ENCODE measurements around the gene CCN5. TPM values are rescaled to one million over a fixed set of nuclear protein-coding genes. Genes with fewer than 3 reads are reported as not detected.
A peak's percentile ranks its signal among the peaks of the same experiment; 100 is the strongest.

The CCN5 gene
- total and polyA plus RNA-seq, 9 donors = 47.4 to 296 (median 183) TPM

DNA sequence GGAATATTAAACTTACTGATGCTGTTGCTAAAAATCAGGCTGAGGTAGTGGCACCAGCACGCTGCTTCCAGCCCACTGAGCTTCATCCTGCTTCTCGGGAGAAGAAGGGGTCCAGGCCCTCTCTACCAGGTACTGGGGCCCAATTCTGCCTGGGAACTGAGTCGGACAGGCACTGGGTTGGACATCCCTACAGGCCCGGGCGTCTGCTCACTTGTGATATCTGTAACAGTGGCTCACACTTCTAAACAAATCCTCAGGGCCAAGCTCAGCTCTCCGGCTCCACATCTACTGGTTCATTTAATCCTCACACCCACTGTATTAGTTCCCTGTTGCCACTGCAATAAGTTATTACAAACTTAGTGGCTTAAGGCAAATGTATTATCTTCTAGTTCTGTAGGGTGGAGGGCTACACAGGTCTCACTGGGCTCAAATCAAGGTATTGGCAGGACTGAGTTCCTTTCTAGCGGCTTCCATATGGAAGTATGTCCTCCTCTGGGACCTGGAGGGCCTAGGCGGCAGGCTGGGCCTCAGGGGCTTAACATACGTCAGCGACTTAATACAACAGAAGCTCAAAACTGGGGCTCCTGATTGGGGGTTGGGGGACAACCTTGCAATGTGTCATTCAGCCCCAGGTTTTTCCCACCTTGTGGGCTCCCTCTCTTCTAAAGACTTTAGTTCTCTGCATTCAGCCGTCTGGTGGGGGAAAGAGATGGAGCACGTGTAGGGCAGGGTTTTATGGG lies 28.9 kb downstream of the CCN5 start:
- Histone ChIP-seq H3K4me3 (no peak overlapping the region), H3K27ac (no peak overlapping the region)

DNA sequence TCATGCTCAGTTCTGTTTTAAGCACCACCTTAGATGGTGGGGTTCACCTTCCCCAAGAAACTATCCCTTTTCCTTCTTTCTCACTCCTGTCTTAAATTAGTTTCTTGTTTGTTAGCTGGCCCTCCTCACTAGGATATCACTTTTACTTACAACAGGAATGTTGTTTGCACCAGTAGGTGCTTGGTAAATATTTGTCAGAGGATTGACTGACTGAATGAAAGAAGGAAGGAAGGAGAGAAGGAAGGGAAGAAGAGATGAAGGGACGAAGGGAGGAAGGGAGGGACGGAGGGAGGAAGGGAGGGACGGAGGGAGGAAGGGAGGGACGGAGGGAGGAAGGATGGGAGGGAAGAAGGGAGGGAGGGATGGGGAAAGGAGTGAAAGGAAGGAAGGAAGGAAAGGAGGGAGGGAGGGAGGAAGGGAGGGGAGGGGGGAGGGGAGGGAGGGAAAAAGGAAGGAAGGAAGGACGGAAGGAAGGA lies 30.0 kb downstream of the CCN5 start:
- no peak for TF ChIP-seq POLR2A (IDR thresholded peaks at IDR 0.05)
- TF ChIP-seq, protein P1, sequence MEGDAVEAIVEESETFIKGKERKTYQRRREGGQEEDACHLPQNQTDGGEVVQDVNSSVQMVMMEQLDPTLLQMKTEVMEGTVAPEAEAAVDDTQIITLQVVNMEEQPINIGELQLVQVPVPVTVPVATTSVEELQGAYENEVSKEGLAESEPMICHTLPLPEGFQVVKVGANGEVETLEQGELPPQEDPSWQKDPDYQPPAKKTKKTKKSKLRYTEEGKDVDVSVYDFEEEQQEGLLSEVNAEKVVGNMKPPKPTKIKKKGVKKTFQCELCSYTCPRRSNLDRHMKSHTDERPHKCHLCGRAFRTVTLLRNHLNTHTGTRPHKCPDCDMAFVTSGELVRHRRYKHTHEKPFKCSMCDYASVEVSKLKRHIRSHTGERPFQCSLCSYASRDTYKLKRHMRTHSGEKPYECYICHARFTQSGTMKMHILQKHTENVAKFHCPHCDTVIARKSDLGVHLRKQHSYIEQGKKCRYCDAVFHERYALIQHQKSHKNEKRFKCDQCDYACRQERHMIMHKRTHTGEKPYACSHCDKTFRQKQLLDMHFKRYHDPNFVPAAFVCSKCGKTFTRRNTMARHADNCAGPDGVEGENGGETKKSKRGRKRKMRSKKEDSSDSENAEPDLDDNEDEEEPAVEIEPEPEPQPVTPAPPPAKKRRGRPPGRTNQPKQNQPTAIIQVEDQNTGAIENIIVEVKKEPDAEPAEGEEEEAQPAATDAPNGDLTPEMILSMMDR (IDR thresholded peaks at IDR 0.05) = no peak
- TF ChIP-seq EP300 (IDR thresholded peaks at IDR 0.05) = no peak
- H3K9me3 ChIP-seq = no peaks in the 10 kb centered on the region
- H3K36me3 ChIP-seq = no peaks in the 10 kb centered on the region
- 15 to 25% (median 16%) methylated on average over 5 of the region's 5 CpGs for WGBS, 3 donors
- no peak for DNase-seq
- H3K27ac ChIP-seq = peak overlapping the region; percentile 43 to 60
- H3K4me3 ChIP-seq = peak overlapping the region; percentile 58
- no peaks in the 10 kb centered on the region for H3K27me3 ChIP-seq
- intact Hi-C loops (cut with DNase I) = loop anchor here in 3 of 4 donors (2.0 to 10.0 kb wide), 3 partner anchors 122 to 220 kb away; partner anchors contain the start of genes STK4 (in 1 of the 3) and TOMM34 (in 1 of the 3)
- H3K4me1 ChIP-seq (ENCODE audit: insufficient read depth) = no peaks in the 10 kb centered on the region

More for the DNA sequence above, 28.9 kb downstream of the CCN5 start:
- Histone ChIP-seq H3K4me1 (ENCODE audit: insufficient read depth) (peaks cover under 1% of the 10 kb centered on the region), H3K9me3 (no peaks in the 10 kb centered on the region), H3K36me3 (no peaks in the 10 kb centered on the region), H3K27me3 (no peaks in the 10 kb centered on the region)
- 89 to 93% (median 92%) methylated on average over 12 of the region's 12 CpGs for WGBS, 3 donors
- intact Hi-C loops (cut with DNase I) = loop anchor here in 2 of 4 donors (2.0 to 10.0 kb wide), 2 partner anchors 123 to 221 kb away; partner anchors contain the start of genes STK4 (in 1 of the 2) and TOMM34 (in 1 of the 2)
- no peak for TF ChIP-seq EP300 (IDR thresholded peaks at IDR 0.05)
- TF ChIP-seq, protein P1 (IDR thresholded peaks at IDR 0.05) = no peak
- no peak for TF ChIP-seq POLR2A (IDR thresholded peaks at IDR 0.05)
- no peak for DNase-seq

DNA sequence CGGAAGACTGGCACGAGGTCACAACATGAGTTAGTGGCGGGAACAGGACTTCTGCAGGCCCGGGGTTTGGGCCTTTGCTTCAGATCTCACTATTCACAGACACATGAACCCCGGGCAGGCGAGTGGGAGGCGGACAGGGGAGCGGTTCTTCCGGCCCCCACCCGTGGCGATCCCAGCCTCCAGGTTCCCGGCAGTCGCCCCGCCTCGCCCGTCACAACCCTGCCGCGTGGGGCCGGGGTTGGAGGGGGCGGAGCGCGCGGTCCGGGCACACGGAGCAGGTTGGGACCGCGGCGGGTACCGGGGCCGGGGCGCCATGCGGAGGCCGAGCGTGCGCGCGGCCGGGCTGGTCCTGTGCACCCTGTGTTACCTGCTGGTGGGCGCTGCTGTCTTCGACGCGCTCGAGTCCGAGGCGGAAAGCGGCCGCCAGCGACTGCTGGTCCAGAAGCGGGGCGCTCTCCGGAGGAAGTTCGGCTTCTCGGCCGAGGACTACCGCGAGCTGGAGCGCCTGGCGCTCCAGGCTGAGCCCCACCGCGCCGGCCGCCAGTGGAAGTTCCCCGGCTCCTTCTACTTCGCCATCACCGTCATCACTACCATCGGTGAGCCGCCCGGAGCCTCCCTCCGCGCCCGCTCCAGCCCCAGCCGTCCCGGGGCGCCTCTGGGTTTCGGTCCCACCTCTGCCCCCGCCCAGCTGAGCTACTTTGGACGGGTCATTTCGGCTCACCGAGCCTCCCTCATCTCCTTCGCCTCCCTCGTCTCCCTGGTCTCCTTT lies 30.6 kb downstream of the CCN5 start, which contains the start of gene KCNK15:
Gene KCNK15, plus strand, starts transcription at position 268 of the 769 bp plus-strand sequence. Its CDS starts 46 bp downstream, at position 314.
- intact Hi-C loops (cut with DNase I) = loop anchor here in 3 of 4 donors (2.0 to 10.0 kb wide), 3 partner anchors 121 to 219 kb away; partner anchors contain the start of genes STK4 (in 1 of the 3) and TOMM34 (in 1 of the 3)
- peak; percentile 71 to 79 (median 75) for DNase-seq
- Histone ChIP-seq H3K27me3 (no peaks in the 10 kb centered on the region), H3K36me3 (no peaks in the 10 kb centered on the region), H3K4me1 (ENCODE audit: insufficient read depth) (no peaks in the 10 kb centered on the region), H3K9me3 (no peaks in the 10 kb centered on the region), H3K27ac (peak within 1 kb of the TSS; percentile 43 to 60), H3K4me3 (peak within 1 kb of the TSS; percentile 58)
- TF ChIP-seq EP300 (IDR thresholded peaks at IDR 0.05) = peak; percentile 26
- TF ChIP-seq, protein P1 (IDR thresholded peaks at IDR 0.05) = peak in 1 of 3 donors; percentile 27
- peak; percentile 63 for TF ChIP-seq POLR2A (IDR thresholded peaks at IDR 0.05)
- WGBS, 3 donors = 0 to 1% (median 1%) methylated on average over 74 to 81 of the region's 81 CpGs

All from ovary (tissue), 9 donors.